ENCODE measurements around the gene PRKCH. TPM values are rescaled to one million over a fixed set of nuclear protein-coding genes. Genes with fewer than 3 reads are reported as not detected.

The PRKCH gene
- total and polyA plus RNA-seq, 9 of the 15 experiments (the other 6 are each of a cell fraction or from before 2014, with no cell fraction given): 0.61 to 4.4 (median 4.0) TPM

GRCh38 chr14:61332658-61333029, 11.3 kb downstream of the PRKCH start:
- no peak overlapping the region for H3K9ac ChIP-seq (ENCODE audit: insufficient read depth in 1 of 2, low read depth in 2 of 2, low read length in 2 of 2)
- H3K4me2 ChIP-seq (ENCODE audit: insufficient read depth, low read length): no peak overlapping the region
- H3K79me2 ChIP-seq (ENCODE audit: control insufficient read depth, insufficient read depth, low read length): no peaks in the 10 kb centered on the region
- ATAC-seq: no peak
- no peak for TF ChIP-seq ZNF280B (CRISPR knock-in tag; IDR thresholded peaks at IDR 0.05)
- TF ChIP-seq EHMT2 (IDR thresholded peaks at IDR 0.05): no peak
- no peak for TF ChIP-seq POU5F1 (IDR thresholded peaks at IDR 0.05; ENCODE audit: borderline replicate concordance, low read depth, low read length, partially characterized antibody)
- no peak for TF ChIP-seq SMAD2 (IDR thresholded peaks at IDR 0.05; ENCODE audit: low read depth, low read length)
- TF ChIP-seq ZBTB43 (CRISPR knock-in tag; IDR thresholded peaks at IDR 0.05): no peak
- no peak for TF ChIP-seq ZNF77 (CRISPR knock-in tag; IDR thresholded peaks at IDR 0.05)
- no peak for TF ChIP-seq ZC3H8 (IDR thresholded peaks at IDR 0.05)
- no peak for TF ChIP-seq RAD51 (IDR thresholded peaks at IDR 0.05; ENCODE audit: borderline replicate concordance, low read depth)
- TF ChIP-seq ZNF239 (CRISPR knock-in tag; IDR thresholded peaks at IDR 0.05): no peak
- no peak for TF ChIP-seq PRMT5 (CRISPR knock-in tag; IDR thresholded peaks at IDR 0.05)
- no peaks in the 10 kb centered on the region for H3K36me3 ChIP-seq (ENCODE audit: control insufficient read depth, insufficient read depth, low read length)
- BruUV-seq (replicated peaks): no TSS peak
- H4K20me1 ChIP-seq (replicated peaks; ENCODE audit: control insufficient read depth, insufficient read depth, low read length): no peaks in the 10 kb centered on the region
- ChIA-PET POLR2A (no interaction called here), CTCF (ENCODE audit: low intra/inter-chr PET ratio) (no interaction called here)
- intact Hi-C loops (cut with micrococcal nuclease): no loop called here
- no peak overlapping the region for H2AFZ ChIP-seq (ENCODE audit: low read depth, low read length)
- no peak overlapping the region for H3K27ac ChIP-seq (ENCODE audit: extremely low read depth, low read depth, low read length)
- no peak for DNase-seq (ENCODE audit: extremely low read depth in 1 of 4, low spot score in 3 of 4)
- no peaks in the 10 kb centered on the region for H3K9me1 ChIP-seq (ENCODE audit: control insufficient read depth, insufficient read depth, low read length)
- H3K9me3 ChIP-seq (replicated peaks; ENCODE audit: control insufficient read depth, insufficient read depth, low read depth, low read length): no peaks in the 10 kb centered on the region
- WGBS (ENCODE audit: insufficient coverage, low coverage, missing lambda C conversion rate): 72% methylated on average over 8 of the region's 8 CpGs
- FAIRE-seq: no peak
- no peaks in the 10 kb centered on the region; a peak in 1 of 5 replicates for H3K4me1 ChIP-seq (replicated peaks in 1 of 2; ENCODE audit: control insufficient read depth in 2 of 2, insufficient read depth in 2 of 2, low read length in 2 of 2)
- in situ Hi-C loops (cut with MboI): no loop called here
- no peaks in the 10 kb centered on the region for H3K27me3 ChIP-seq (ENCODE audit: control insufficient read depth in 2 of 2, insufficient read depth in 2 of 2, low read length in 2 of 2)
- H3K4me3 ChIP-seq: no peak overlapping the region
